SK-N-SH (cell line): Measurements from ENCODE around the gene EME2. TPM values are rescaled to one million over a fixed set of nuclear protein-coding genes. Genes with fewer than 3 reads are reported as not detected.

Experiments used
- CTCF ChIA-PET: fragments of 300-600, 350-600 bp; formaldehyde crosslinking; extraction: SDS; loops from one replicate; lab custom pipeline; 2021; lab: Yijun Ruan, JAX
- POLR2A ChIA-PET: fragments of 350-600 bp; sonication (Branson Sonifier 250); formaldehyde crosslinking; extraction: SDS; loops from one replicate; lab custom pipeline; 2020; ENCODE audit warnings: antibody characterized with exemption, inconsistent platforms; lab: Yijun Ruan, JAX
- DNase-seq: peaks from one replicate; pipeline ENCODE4 v3.0.0; 2012
- H2AFZ ChIP-seq: fragments of 200-600 bp; sonication (generic); 2 replicates; pipeline ENCODE4 v1.8.1; 2016; ENCODE audit warnings: antibody characterized with exemption, mild to moderate bottlenecking, low read depth
- H3F3A ChIP-seq: fragments of 200-600 bp; sonication (generic); replicated peaks from 2 replicates; pipeline ENCODE3; 2016; ENCODE audit warnings: antibody characterized with exemption, mild to moderate bottlenecking; ENCODE audit not compliant: insufficient read depth
- H3K27ac ChIP-seq, 2 experiments: fragments of 200-500 bp in 1 of 2; fragments of 200-600 bp in 1 of 2; sonication (Bioruptor generic) in 1 of 2; sonication (generic), shearing (Covaris generic) in 1 of 2; 2 replicates each; pipeline versions ENCODE4 v1.5.1 to v1.6.1; 2014 to 2016; ENCODE audit warnings: low read depth in 2 of 2, inconsistent platforms in 1 of 2, low read length in 1 of 2, mild to moderate bottlenecking in 1 of 2, mixed read lengths in 1 of 2
- H3K27me3 ChIP-seq: fragments of 200-600 bp; sonication (generic), shearing (Covaris generic); 2 replicates; pipeline ENCODE4 v1.6.1; 2016; ENCODE audit warnings: mixed run types; ENCODE audit not compliant: insufficient read depth
- H3K36me3 ChIP-seq, 2 experiments: fragments of 200-500 bp in 1 of 2; fragments of 200-600 bp in 1 of 2; sonication (Bioruptor generic) in 1 of 2; sonication (generic) in 1 of 2; replicated peaks in 1 of 2; 2 replicates each; pipeline versions ENCODE3 to v1.5.1; 2014 to 2016; ENCODE audit warnings: low read length in 1 of 2, mild to moderate bottlenecking in 1 of 2; ENCODE audit not compliant: insufficient read depth in 2 of 2, control insufficient read depth in 1 of 2
- H3K4me1 ChIP-seq, 2 experiments: fragments of 200-500 bp in 1 of 2; fragments of 200-600 bp in 1 of 2; sonication (Bioruptor generic) in 1 of 2; sonication (generic), shearing (Covaris generic) in 1 of 2; 2 replicates each; pipeline versions ENCODE4 v1.5.1 to v1.6.1; 2014 to 2016; ENCODE audit warnings: low read depth in 1 of 2, low read length in 1 of 2, mixed run types in 1 of 2; ENCODE audit not compliant: insufficient read depth in 2 of 2, control insufficient read depth in 1 of 2
- H3K4me2 ChIP-seq: fragments of 200-600 bp; sonication (generic), shearing (Covaris generic); 2 replicates; pipeline ENCODE4 v1.6.1; 2017; ENCODE audit warnings: mixed run types
- H3K4me3 ChIP-seq, 2 experiments: fragments of 200-500 bp in 1 of 2; fragments of 200-600 bp in 1 of 2; sonication (Bioruptor generic) in 1 of 2; sonication (generic), shearing (Covaris generic) in 1 of 2; 2 replicates each; pipeline versions ENCODE4 v1.5.1 to v1.8.1; 2014 to 2016; ENCODE audit warnings: low read depth in 2 of 2, inconsistent platforms in 1 of 2, low read length in 1 of 2, mild to moderate bottlenecking in 1 of 2, mixed read lengths in 1 of 2, moderate library complexity in 1 of 2
- H3K79me2 ChIP-seq: fragments of 200-600 bp; sonication (generic); 2 replicates; pipeline ENCODE4 v1.8.1; 2017; ENCODE audit warnings: mild to moderate bottlenecking; ENCODE audit not compliant: insufficient read depth
- H3K9ac ChIP-seq: fragments of 200-600 bp; sonication (generic); 2 replicates; pipeline ENCODE4 v1.6.1; 2017; ENCODE audit warnings: mixed run types
- H3K9me2 ChIP-seq: fragments of 200-600 bp; sonication (generic); 2 replicates; pipeline ENCODE4 v1.6.1; 2017; ENCODE audit warnings: mixed run types
- H3K9me3 ChIP-seq: fragments of 200-600 bp; sonication (generic); 2 replicates; pipeline ENCODE4 v1.6.1; 2017; ENCODE audit warnings: mixed run types, mild to moderate bottlenecking, moderate library complexity
- H4K20me1 ChIP-seq: fragments of 200-600 bp; sonication (generic); 2 replicates; pipeline ENCODE4 v1.6.1; 2017; ENCODE audit warnings: mild to moderate bottlenecking, mixed run types; ENCODE audit not compliant: insufficient read depth
- CHD2 ChIP-seq: fragments of 150-350 bp; IDR thresholded peaks from 2 replicates; pipeline ENCODE4 v1.6.1; 2018; ENCODE audit warnings: low read length; ENCODE audit not compliant: partially characterized antibody
- CTCF ChIP-seq: fragments of 200-600 bp; sonication (generic); IDR thresholded peaks from 2 replicates; pipeline ENCODE4 v1.6.1; 2017; ENCODE audit warnings: antibody characterized with exemption, mild to moderate bottlenecking, moderate library complexity
- ELF1 ChIP-seq: IDR thresholded peaks from 2 replicates; pipeline ENCODE4 v1.4.0; 2012
- EP300 ChIP-seq, 2 experiments: IDR thresholded peaks; 2 replicates each; pipeline versions ENCODE4 v1.4.0 to v1.6.1; 2012; ENCODE audit warnings: borderline replicate concordance in 1 of 2, low read depth in 1 of 2, low read length in 1 of 2
- FOXJ3 ChIP-seq: sonication (generic); formaldehyde crosslinking; IDR thresholded peaks from 2 replicates; pipeline ENCODE4 v1.5.1; 2020; ENCODE audit warnings: mild to moderate bottlenecking, missing genetic modification reagents
- GABPA ChIP-seq: IDR thresholded peaks from 2 replicates; pipeline ENCODE4 v1.4.0; 2012; ENCODE audit warnings: low read depth, mild to moderate bottlenecking
- MAX ChIP-seq: IDR thresholded peaks from 2 replicates; pipeline ENCODE4 v1.4.0; 2012; ENCODE audit warnings: low read depth
- NFIC ChIP-seq: IDR thresholded peaks from 2 replicates; pipeline ENCODE4 v1.4.0; 2012; ENCODE audit warnings: borderline replicate concordance
- NRF1 ChIP-seq: IDR thresholded peaks from 2 replicates; pipeline ENCODE4 v1.6.1; 2012; ENCODE audit warnings: low read depth, mild to moderate bottlenecking, low read length
- PBX3 ChIP-seq: IDR thresholded peaks from 2 replicates; pipeline ENCODE4; 2012
- RCOR1 ChIP-seq: fragments of 150-350 bp; IDR thresholded peaks from 2 replicates; pipeline ENCODE4 v1.6.1; 2017; ENCODE audit warnings: antibody characterized with exemption, low read length
- RFX5 ChIP-seq: IDR thresholded peaks from 2 replicates; pipeline ENCODE4 v1.6.1; 2012; ENCODE audit warnings: mild to moderate bottlenecking, improper control_type of control experiment, low read length
- TAF1 ChIP-seq: IDR thresholded peaks from 2 replicates; pipeline ENCODE4 v1.6.1; 2012; ENCODE audit warnings: low read depth, mild to moderate bottlenecking, low read length, moderate library complexity, borderline replicate concordance
- TCF12 ChIP-seq: IDR thresholded peaks from 2 replicates; pipeline ENCODE4 v1.4.0; 2012
- TEAD4 ChIP-seq: IDR thresholded peaks from 2 replicates; pipeline ENCODE4 v1.4.0; 2012; ENCODE audit warnings: mild to moderate bottlenecking, borderline replicate concordance; ENCODE audit not compliant: insufficient read depth
- USF2 ChIP-seq: fragments of 150-350 bp; IDR thresholded peaks from 2 replicates; pipeline ENCODE4 v1.6.1; 2017; ENCODE audit warnings: antibody characterized with exemption, low read length, low read depth, borderline replicate concordance
- YY1 ChIP-seq: IDR thresholded peaks from 2 replicates; pipeline ENCODE4 v1.4.0; 2012; ENCODE audit warnings: low read depth, mild to moderate bottlenecking
- ZBTB33 ChIP-seq: IDR thresholded peaks from 2 replicates; pipeline ENCODE4 v1.4.0; 2012; ENCODE audit warnings: low read depth, borderline replicate concordance
- WGBS: methylation state at CpG from one replicate; pipeline ENCODE4 v1.1.6; 2017; ENCODE audit warnings: low lambda C conversion rate; 5-methylcytosine and 5-hydroxymethylcytosine counted together
- polyA plus RNA-seq, 3 experiments: library from polyadenylated mRNA; depleted of rRNA; stranded (reverse); fragments of >200 nt; gene quantifications; 2 replicates each; pipeline ENCODE4 v1.2.3, GENCODE V29; 2012

Gene EME2
- polyA plus RNA-seq, 1 of the 3 experiments (the other 2 are of a cell fraction): 10.1 TPM

GRCh38 chr16:1729026-1729425 lies 43.6 kb upstream of the EME2 start:
- 99% methylated on average over 18 of the region's 18 CpGs for WGBS
- POLR2A ChIA-PET: interaction anchor here (1.1 kb wide), 1 partner anchor 22 kb away, joined by 3 read pairs; the partner anchor contains the start of gene MAPK8IP3

More at GRCh38 chr16:1729026-1729425, 43.6 kb upstream of the EME2 start:
- Histone ChIP-seq H3K9me2 (no peaks in the 10 kb centered on the region), H3K4me3 (no peak overlapping the region), H3K9ac (no peak overlapping the region), H3K27ac (no peak overlapping the region), H3K79me2 (peaks cover 24% of the 10 kb centered on the region), H3K4me2 (no peak overlapping the region), H3K36me3 (peaks cover 0 to 26% of the 10 kb centered on the region in 2 experiments), H3K4me1 (no peaks in the 10 kb centered on the region; a peak in 1 of 4 replicates), H3K9me3 (no peaks in the 10 kb centered on the region), H3K27me3 (no peaks in the 10 kb centered on the region), H4K20me1 (peaks cover 2% of the 10 kb centered on the region), H2AFZ (no peak overlapping the region), H3F3A (no peaks in the 10 kb centered on the region)
- no peak for DNase-seq
- TF ChIP-seq GABPA (no peak), NFIC (no peak), PBX3 (no peak), ELF1 (no peak), TAF1 (no peak), CTCF (no peak), RFX5 (no peak), EP300 (IDR thresholded peaks at IDR 0.05; ENCODE audit: borderline replicate concordance in 1 of 2, low read depth in 1 of 2, low read length in 1 of 2) (no peak), CHD2 (no peak), YY1 (no peak), ZBTB33 (no peak), RCOR1 (no peak), USF2 (no peak), TEAD4 (no peak), MAX (no peak), FOXJ3 (no peak), TCF12 (no peak), NRF1 (no peak)
- CTCF ChIA-PET: interaction anchor here (1.3 kb wide), 1 partner anchor 24 kb away, joined by 3 read pairs; no protein-coding TSS in a partner anchor
